Neutrophil (primary cell): ENCODE data around the gene ZNF133.
A peak's percentile ranks its signal among the peaks of the same experiment; 100 is the strongest.

Experiments used
- H3K27ac ChIP-seq: fragments of 200-600 bp; sonication (generic); 2 replicates; pipeline ENCODE4 v1.5.1; 2016; ENCODE audit warnings: mild to moderate bottlenecking, moderate library complexity
- H3K27me3 ChIP-seq: fragments of 200-600 bp; sonication (generic); 2 replicates; pipeline ENCODE4 v1.6.0; 2016; ENCODE audit warnings: mild to moderate bottlenecking
- H3K36me3 ChIP-seq: fragments of 200-600 bp; sonication (generic); 2 replicates; pipeline ENCODE4 v1.5.1; 2017
- H3K4me1 ChIP-seq, 2 experiments: fragments of 200-600 bp in 1 of 2; sonication (generic) in 1 of 2; 1 replicate in 1 of 2; 2 replicates in 1 of 2; pipeline versions ENCODE4 v1.5.1 to v1.6.1; 2013 to 2016; ENCODE audit warnings: low read depth in 1 of 2, low read length in 1 of 2, mild to moderate bottlenecking in 1 of 2, moderate library complexity in 1 of 2; ENCODE audit not compliant: control insufficient read depth in 1 of 2, insufficient read depth in 1 of 2
- H3K4me3 ChIP-seq, 2 experiments: fragments of 200-600 bp in 1 of 2; sonication (generic) in 1 of 2; 1 replicate in 1 of 2; 2 replicates in 1 of 2; pipeline ENCODE4 v1.5.1; 2013 to 2016; ENCODE audit warnings: low read depth in 1 of 2, low read length in 1 of 2, mild to moderate bottlenecking in 1 of 2, moderate library complexity in 1 of 2
- H3K9me3 ChIP-seq: fragments of 200-600 bp; sonication (generic); 2 replicates; pipeline ENCODE4 v1.5.1; 2016
- CTCF ChIP-seq: fragments of 200-600 bp; sonication (generic); IDR thresholded peaks from 2 replicates; pipeline ENCODE4 v1.5.1; 2016; ENCODE audit warnings: antibody characterized with exemption

The ZNF133 gene

GRCh38 chr20:18287546-18287914 is 797 bp upstream of the ZNF133 start:
- Histone ChIP-seq H3K27me3 (peaks cover 41% of the 10 kb centered on the region), H3K4me3 (peak overlapping the region; percentile 93 to 94), H3K27ac (peak overlapping the region; percentile 87), H3K36me3 (peaks cover 1% of the 10 kb centered on the region), H3K9me3 (no peaks in the 10 kb centered on the region), H3K4me1 (peaks cover 14% of the 10 kb centered on the region in 2 experiments)
- no peak for TF ChIP-seq CTCF

DNA sequence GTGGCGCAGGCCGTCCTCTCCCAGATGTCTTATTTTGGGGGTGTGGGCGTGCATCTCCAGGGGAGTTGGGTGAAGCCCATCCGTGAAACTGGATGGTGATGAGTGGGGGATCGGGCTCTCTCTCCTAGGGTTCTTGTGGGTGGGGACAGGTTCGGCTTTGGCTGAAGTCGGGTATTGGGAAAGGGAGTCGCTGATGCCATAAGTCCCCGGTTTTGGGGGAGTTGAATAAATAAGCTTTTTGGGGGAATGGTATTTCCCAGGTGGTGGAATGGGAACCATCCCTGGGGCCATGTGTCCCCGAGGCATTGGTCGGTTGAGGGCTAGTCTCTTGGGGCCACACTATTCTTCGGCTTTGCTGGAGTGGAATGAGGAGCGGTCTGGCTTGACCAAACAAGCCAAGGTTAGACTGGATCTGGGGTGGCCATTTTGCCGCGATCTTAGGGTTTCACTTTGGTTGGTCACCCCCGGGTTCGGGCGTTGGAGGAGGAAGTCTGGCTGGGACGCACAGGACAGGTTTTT is 481 bp downstream of the ZNF133 start:
- H3K4me1 ChIP-seq = peaks cover 14% of the 10 kb centered on the region in 2 experiments
- H3K9me3 ChIP-seq = no peaks in the 10 kb centered on the region
- H3K36me3 ChIP-seq = peaks cover 7% of the 10 kb centered on the region
- H3K27ac ChIP-seq = peak overlapping the region; percentile 87
- H3K4me3 ChIP-seq = peak overlapping the region; percentile 93 to 94
- peaks cover 29% of the 10 kb centered on the region for H3K27me3 ChIP-seq
- TF ChIP-seq CTCF = no peak

DNA sequence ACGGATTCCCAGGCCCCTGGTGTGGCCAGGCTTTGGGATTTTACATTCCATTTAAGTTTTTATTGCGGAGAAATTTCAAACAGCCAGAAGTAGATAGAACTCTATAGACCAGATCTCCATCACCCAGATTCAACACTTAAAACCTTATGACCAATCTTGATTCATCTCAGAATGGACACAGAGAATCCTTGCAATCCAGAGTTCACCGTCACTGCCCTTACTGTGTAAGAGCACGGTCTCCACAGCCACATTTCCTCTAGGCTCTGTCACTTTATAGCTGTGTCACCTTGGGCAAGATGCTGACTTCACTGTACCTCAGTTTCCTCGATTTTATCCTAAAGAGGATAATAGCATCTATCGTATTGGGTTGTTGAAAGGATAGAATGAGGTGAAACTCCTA is 979 bp downstream of the ZNF133 start:
- H3K9me3 ChIP-seq = no peaks in the 10 kb centered on the region
- peaks cover 7% of the 10 kb centered on the region for H3K36me3 ChIP-seq
- peaks cover 14% of the 10 kb centered on the region in 2 experiments for H3K4me1 ChIP-seq
- TF ChIP-seq CTCF = no peak
- peaks cover 24% of the 10 kb centered on the region for H3K27me3 ChIP-seq
- H3K27ac ChIP-seq = no peak overlapping the region
- peak overlapping the region; percentile 93 to 94 for H3K4me3 ChIP-seq

DNA sequence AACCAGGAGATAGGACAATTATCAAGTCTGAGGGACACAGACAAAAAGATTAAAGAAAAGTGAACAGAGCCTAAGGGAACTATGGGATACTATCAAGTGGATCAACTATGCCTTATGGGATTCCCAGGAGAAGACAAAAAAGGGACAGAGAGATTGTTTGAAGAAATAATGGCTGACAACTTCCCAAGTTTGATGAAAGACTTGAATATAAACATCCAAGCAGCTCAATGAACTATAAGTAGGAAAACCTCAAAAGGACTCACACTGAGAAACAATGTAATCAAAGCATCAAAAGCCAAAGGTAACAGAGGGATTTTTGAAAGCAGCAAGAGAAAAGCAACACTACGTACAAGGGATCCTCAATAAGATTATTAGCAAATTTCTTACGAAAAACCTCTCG is 11.0 kb downstream of the ZNF133 start:
- H3K4me3 ChIP-seq = no peak overlapping the region
- H3K9me3 ChIP-seq = no peaks in the 10 kb centered on the region
- no peak overlapping the region for H3K27ac ChIP-seq
- no peak for TF ChIP-seq CTCF
- H3K4me1 ChIP-seq = no peaks in the 10 kb centered on the region
- H3K36me3 ChIP-seq = no peaks in the 10 kb centered on the region
- no peaks in the 10 kb centered on the region for H3K27me3 ChIP-seq

GRCh38 chr20:18304618-18305017 is 16.3 kb downstream of the ZNF133 start:
- no peak for TF ChIP-seq CTCF
- Histone ChIP-seq H3K4me1 (no peaks in the 10 kb centered on the region), H3K4me3 (no peak overlapping the region), H3K36me3 (peaks cover 17% of the 10 kb centered on the region), H3K27me3 (no peaks in the 10 kb centered on the region), H3K9me3 (no peaks in the 10 kb centered on the region), H3K27ac (no peak overlapping the region)

- Histone ChIP-seq H3K4me1 (no peaks in the 10 kb centered on the region), H3K4me3 (no peak overlapping the region), H3K9me3 (no peaks in the 10 kb centered on the region), H3K36me3 (peaks cover 19% of the 10 kb centered on the region), H3K27ac (no peak overlapping the region), H3K27me3 (no peaks in the 10 kb centered on the region)
- no peak for TF ChIP-seq CTCF
These were observed 19.0 kb downstream of the ZNF133 start for GRCh38 chr20:18307301-18307700.
